Hepatocyte (in vitro differentiated cells): ENCODE results near the gene NAV3. TPM values are rescaled to one million over a fixed set of nuclear protein-coding genes. Genes with fewer than 3 reads are reported as not detected.

Source experiments
- DNase-seq: peaks from one replicate; pipeline ENCODE4 v3.0.0-alpha.2; 2016; ENCODE audit warnings: low spot score
- H2AFZ ChIP-seq: fragments of 200-600 bp; sonication (generic); 2 replicates; pipeline ENCODE4 v1.6.0; 2016; ENCODE audit warnings: antibody characterized with exemption, mild to moderate bottlenecking
- H3K27ac ChIP-seq: fragments of 200-600 bp; sonication (generic); 2 replicates; pipeline ENCODE4 v1.5.1; 2016; ENCODE audit warnings: mild to moderate bottlenecking
- H3K27me3 ChIP-seq: fragments of 200-600 bp; sonication (generic); 2 replicates; pipeline ENCODE4 v1.6.1; 2016
- H3K36me3 ChIP-seq: fragments of 200-600 bp; sonication (generic); replicated peaks from 2 replicates; pipeline ENCODE4 v1.5.1; 2016; ENCODE audit warnings: low read depth; ENCODE audit not compliant: insufficient read depth
- H3K4me1 ChIP-seq: fragments of 200-600 bp; sonication (generic); 2 replicates; pipeline ENCODE4 v1.5.1; 2016; ENCODE audit warnings: mild to moderate bottlenecking, moderate library complexity; ENCODE audit not compliant: insufficient read depth
- H3K4me2 ChIP-seq: fragments of 200-600 bp; sonication (generic); 2 replicates; pipeline ENCODE4 v1.6.0; 2016
- H3K4me3 ChIP-seq: fragments of 200-600 bp; sonication (generic); 2 replicates; pipeline ENCODE4 v1.5.1; 2016; ENCODE audit warnings: mild to moderate bottlenecking
- H3K79me2 ChIP-seq: fragments of 200-600 bp; sonication (generic); 2 replicates; pipeline ENCODE4 v1.6.0; 2017; ENCODE audit warnings: mild to moderate bottlenecking
- H3K9me2 ChIP-seq: fragments of 200-600 bp; sonication (generic); replicated peaks from 2 replicates; pipeline ENCODE4 v1.6.0; 2017; ENCODE audit warnings: mild to moderate bottlenecking; ENCODE audit not compliant: insufficient read depth
- H3K9me3 ChIP-seq: fragments of 200-600 bp; sonication (generic); 2 replicates; pipeline ENCODE4 v1.5.1; 2016; ENCODE audit warnings: low read depth, mild to moderate bottlenecking
- H4K20me1 ChIP-seq: fragments of 200-600 bp; sonication (generic); 2 replicates; pipeline ENCODE4 v1.6.0; 2016; ENCODE audit warnings: mild to moderate bottlenecking; ENCODE audit not compliant: insufficient read depth, poor library complexity, severe bottlenecking
- EZH2 ChIP-seq: fragments of 200-600 bp; sonication (generic); IDR thresholded peaks from 2 replicates; pipeline ENCODE4 v1.6.1; 2016; ENCODE audit warnings: antibody characterized with exemption, mild to moderate bottlenecking, borderline replicate concordance
- EZH2phosphoT487 ChIP-seq: fragments of 200-600 bp; sonication (generic); IDR thresholded peaks from one replicate; pipeline ENCODE4 v1.6.1; 2018; ENCODE audit warnings: antibody characterized with exemption, mild to moderate bottlenecking, low read depth, moderate library complexity; ENCODE audit not compliant: unreplicated experiment, severe bottlenecking
- WGBS: methylation state at CpG from one replicate; pipeline ENCODE4 v1.1.6; 2016; ENCODE audit warnings: low lambda C conversion rate; ENCODE audit errors: missing lambda C conversion rate; 5-methylcytosine and 5-hydroxymethylcytosine counted together
- polyA plus RNA-seq: library from polyadenylated mRNA; unstranded; fragments of >200 nt; fragmentation: Nextera tagmentation; extraction: Ambion mirVana; gene quantifications from 2 replicates; pipeline ENCODE4 v1.2.1, GENCODE V29; 2016
- total RNA-seq: library from RNA; depleted of rRNA; stranded (reverse); fragments of >200 nt; gene quantifications from 2 replicates; pipeline ENCODE4 v1.2.3, GENCODE V29; 2014
- TF ChIP-seq, protein P1 (sequence below): fragments of 200-600 bp; sonication (generic); IDR thresholded peaks from 2 replicates; pipeline ENCODE4 v1.5.1; 2016; ENCODE audit warnings: antibody characterized with exemption, mild to moderate bottlenecking; ENCODE audit not compliant: poor library complexity

The NAV3 gene
- total and polyA plus RNA-seq, 2 experiments from 2014 or later = 1.4 to 9.2 TPM

DNA sequence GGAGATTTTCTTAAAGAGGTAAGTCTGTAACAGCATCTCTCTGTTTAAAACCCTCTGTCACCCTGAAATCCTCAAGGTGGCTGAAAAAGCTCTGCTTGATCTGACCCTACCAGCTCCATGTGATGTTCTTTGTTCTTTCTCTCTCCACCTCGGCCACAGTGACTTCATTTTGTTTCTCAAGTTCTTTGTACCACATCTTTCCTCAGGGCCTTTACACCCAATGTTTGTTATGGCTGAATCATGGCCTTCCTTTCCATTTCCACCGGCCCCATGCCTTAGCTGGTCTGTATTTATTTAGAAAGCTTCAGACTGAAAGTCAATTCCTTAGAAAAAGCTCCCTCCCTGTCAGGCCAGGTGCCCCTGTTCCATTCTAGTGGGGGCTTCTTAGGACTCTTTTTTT, 431.2 kb downstream of the NAV3 start:
- Histone ChIP-seq H3K4me1 (no peaks in the 10 kb centered on the region), H3K4me3 (no peak overlapping the region), H3K36me3 (no peaks in the 10 kb centered on the region), H3K9me2 (no peaks in the 10 kb centered on the region), H4K20me1 (no peaks in the 10 kb centered on the region), H3K4me2 (no peak overlapping the region), H3K27ac (no peak overlapping the region), H3K27me3 (no peaks in the 10 kb centered on the region), H2AFZ (no peak overlapping the region), H3K79me2 (no peaks in the 10 kb centered on the region), H3K9me3 (no peaks in the 10 kb centered on the region)
- TF ChIP-seq EZH2 (no peak), EZH2phosphoT487 (no peak)
- TF ChIP-seq, protein P1, sequence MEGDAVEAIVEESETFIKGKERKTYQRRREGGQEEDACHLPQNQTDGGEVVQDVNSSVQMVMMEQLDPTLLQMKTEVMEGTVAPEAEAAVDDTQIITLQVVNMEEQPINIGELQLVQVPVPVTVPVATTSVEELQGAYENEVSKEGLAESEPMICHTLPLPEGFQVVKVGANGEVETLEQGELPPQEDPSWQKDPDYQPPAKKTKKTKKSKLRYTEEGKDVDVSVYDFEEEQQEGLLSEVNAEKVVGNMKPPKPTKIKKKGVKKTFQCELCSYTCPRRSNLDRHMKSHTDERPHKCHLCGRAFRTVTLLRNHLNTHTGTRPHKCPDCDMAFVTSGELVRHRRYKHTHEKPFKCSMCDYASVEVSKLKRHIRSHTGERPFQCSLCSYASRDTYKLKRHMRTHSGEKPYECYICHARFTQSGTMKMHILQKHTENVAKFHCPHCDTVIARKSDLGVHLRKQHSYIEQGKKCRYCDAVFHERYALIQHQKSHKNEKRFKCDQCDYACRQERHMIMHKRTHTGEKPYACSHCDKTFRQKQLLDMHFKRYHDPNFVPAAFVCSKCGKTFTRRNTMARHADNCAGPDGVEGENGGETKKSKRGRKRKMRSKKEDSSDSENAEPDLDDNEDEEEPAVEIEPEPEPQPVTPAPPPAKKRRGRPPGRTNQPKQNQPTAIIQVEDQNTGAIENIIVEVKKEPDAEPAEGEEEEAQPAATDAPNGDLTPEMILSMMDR = no peak
- 65% methylated on average over 2 of the region's 2 CpGs for WGBS
- no peak for DNase-seq
